Stimulated activated CD8-positive, alpha-beta memory T cell treated with anti-CD3 and anti-CD28 coated beads, Interleukin-15, amount 100 ng/mL, for 1 hour (primary cell): ENCODE data around the gene NACC2.
"Not testable (repeated sequence)": the region's sequence is repeated elsewhere in the genome, so short reads cannot be mapped to it uniquely, and the experiment has no call there.

ENCODE experiments used
- DNase-seq: peaks from one replicate; pipeline ENCODE4 v3.0.0-alpha.2; 2020; ENCODE audit warnings: low read depth

NACC2 gene

DNA sequence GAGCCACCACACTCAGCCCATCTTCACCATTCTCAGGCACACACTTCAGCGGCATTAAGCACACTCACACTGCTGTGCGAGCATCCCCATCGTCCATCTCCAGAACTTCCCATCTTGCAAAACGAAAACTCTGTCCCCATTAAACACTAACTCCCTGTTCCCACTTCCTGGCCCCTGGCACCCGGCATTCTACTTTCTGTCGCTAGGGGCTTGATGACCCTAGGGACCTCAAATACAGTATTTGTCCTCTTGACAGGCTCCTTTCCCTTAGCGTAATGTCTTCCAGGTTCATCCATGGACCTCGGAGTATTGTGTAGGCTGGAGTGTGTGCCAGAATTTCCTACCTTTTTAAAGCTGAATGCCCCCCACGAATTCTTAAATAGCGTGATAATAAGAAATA is 119.3 kb downstream of the NACC2 start:
- no peak for DNase-seq

DNA sequence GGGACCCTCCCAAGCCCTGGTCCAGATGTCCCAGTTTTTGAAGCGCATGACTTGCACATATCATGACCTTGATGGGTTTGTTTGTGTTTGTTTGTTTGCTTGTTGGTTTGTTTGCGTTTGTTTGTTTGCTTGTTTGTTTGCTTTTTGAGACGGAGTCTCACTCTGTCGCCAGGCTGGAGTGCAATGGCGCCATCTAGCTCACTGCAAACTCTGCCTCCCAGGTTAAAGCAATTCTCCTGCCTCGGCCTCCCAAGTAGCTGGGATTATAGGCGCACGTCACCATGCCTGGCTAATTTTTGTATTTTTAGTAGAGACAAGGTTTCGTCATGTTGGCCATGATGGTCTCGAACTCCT is 120.9 kb downstream of the NACC2 start:
- DNase-seq: no peak

DNA sequence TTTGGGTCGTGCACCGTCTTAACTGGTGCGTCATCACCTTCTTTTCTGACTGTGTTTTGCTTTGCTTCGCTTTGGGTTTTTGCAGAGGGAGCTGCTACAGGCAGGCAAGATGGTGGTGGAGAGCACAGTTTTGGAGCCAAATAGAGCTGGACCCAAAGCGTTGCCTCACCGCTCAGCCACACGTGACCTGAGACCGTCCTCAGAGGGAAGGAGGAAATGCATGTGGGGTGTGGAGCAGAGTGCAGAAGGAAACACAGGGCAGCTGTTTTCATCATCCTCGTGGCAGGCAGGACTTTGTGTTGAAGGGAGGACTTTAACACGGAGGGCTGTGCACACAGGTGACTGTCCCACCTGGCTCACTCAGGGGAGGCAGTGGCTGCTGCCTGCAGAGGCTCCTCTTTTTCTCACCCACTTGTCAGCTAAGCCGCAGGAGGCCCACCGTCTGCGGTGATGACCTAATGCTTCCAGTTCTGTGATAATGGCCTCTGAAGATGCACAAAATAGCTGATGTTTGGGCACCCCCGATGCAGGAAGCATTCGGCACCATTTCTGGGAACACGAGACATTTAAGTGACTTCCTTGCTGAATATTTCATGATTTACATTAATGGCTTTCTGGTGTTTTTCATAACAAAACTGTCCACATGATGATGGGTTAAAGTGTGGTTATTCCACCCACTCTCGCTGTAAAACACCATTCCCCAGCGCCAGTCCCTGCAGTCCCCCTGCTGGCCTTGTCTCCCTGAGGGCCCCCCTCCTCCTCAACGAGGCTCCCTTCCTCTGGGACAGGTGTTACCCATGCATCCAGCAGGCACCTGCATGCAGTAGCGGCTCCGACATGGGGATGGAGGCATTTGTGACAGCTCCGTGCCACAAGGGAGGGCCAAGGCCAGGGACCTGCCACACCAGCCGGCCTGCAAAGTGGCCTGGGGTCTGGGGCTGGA is 121.5 kb downstream of the NACC2 start:
- DNase-seq: no peak

DNA sequence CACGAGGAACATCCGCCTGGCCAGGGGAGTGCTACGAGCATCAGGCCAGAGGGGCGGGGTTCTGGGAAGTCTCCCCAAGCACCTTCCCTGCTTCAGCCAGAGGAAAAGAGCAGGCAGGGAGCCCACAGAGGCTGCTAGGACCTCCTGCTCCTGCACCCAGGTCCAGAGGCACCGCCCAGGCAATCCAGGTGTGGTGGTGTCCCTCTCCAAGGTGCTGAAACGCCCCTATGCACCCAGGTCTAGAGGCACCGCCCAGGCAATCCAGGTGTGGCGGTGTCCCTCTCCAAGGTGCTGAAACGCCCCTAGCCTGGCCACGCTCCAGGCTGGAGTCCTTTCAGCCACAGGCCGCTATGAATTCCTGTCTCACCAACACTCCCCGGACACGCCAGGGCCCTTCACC is 123.2 kb downstream of the NACC2 start:
- DNase-seq: no peak

DNA sequence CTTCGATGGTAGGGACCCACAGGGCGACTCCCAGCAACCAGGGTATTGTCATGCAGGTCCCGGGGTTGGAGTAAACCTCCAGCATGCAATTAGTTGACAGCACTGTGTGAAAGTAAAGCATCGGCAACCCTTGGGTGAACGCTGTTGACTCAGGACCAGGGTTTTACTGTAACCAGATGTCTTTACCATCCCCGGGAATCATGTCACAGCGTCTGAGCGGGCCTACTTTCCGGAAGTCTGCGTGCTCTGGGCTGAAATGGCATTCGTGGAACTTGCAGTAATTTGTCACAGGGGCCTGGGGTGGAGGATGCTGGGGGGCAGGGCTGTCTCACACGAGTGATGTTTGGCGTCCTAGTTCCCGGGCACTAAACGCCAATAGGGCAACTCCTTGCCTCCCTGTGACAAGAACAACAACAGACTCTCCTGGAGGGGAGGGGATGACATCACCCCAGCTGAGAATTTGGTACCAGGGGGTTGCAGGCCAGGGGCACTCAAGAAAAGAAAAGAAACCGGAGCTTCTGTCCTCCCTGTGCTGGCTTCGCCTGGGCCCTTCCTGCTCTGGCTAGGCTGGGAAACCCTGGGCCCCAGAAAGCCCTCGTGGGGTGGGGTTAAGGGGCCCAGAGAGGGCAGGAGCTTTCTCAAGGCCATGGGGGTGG is 123.8 kb downstream of the NACC2 start:
- no peak for DNase-seq

DNA sequence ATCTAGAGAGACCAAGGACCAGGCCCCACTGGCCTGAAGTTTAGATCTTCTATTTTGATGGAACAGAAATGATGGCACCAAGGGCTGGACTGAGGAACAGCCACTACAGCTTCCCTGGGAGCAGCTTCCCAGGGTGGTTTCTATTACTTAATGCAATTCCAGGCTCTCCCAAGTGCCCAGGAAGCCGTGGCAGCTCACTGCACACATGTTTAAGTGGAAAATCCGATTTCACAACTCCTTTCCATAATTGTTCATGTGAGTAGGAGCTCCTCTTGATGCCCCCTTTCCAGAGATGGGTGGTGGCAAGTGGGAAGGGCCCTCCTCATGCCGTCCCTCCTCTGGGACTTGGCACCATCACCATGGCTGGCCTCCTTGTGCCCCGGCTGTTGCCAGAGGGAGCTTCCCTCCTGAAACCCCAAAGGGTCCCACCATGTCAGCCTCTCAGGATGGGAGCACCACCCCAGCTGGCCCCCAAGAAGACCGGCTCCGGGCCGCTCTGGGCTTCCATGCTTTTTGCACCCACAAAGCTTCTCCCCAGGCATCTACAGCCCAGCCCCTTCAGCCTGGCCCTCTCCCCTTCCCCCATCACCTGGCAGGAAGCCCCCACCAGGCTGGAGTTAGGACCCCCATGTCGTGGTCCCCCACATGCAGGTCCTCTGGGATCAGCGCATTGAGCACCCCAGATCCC is 124.8 kb downstream of the NACC2 start:
- DNase-seq: no peak

DNA sequence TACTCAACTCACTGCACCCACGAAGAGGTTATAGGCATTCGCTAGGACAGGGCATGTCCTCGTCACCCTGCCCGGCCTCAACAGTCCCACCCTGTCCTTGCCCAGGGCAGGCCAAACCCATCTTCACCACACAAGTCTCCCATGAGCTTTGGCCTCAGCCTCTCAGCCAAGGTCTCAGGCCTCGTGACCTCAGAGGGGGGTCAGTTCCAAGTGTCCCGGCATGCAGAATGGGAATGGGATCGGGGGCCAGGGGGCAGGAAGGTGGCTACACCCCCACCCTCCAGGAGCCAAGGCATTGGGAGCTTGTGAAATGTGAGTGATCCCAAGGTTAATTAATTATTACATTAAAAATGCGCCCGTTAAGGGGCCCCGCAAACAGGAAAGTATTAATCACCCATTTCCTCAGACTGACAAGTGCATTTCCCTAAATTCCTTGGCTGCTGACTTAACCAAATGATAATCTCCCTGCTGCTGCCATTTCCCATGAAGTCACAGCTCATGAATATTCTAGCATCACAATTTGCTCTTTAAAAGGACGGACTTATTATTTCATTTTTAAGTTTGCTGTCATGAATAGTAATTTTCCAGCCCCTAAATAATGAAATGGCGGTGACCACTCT is 125.9 kb downstream of the NACC2 start:
- DNase-seq: no peak

DNA sequence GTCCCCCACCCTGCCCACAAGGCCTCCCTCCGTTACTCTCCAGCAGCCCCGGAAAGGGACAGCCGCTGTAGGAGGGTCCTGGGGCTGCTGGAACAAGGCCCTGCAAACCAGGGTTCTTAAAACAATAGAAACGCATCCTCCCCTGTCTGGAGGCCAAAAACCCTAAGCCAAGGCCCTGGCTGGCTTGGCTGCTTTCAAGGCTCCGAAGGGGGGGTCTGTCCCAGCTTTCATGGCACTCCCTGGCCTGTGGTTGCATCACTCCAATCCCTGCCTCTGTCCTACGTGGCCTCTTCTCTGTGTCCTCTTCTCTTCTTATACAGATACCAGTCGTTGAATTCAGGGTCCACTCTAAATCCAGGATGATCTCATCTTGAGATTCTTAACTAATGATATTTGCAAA is 126.5 kb downstream of the NACC2 start:
- DNase-seq: no peak

DNA sequence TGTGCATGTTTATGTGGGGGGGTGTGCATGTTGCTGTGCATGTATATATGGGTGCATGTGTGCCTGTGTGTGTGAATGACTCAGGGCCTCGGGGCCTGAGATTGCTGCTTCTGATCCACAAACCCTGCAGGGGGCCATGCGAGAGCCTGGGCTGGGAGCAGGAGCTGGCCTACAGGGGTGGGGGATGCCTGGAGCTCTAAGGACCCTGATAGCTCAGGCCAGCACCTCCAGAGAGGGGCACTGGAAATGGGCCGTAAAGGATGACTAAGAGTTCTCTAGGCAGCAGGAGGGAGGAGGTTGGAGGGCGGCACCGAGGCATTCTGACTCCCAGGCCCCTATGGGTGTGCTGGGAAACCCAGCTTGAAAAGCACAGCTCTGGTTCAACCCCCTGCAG is 127.0 kb downstream of the NACC2 start:
- DNase-seq: no peak

DNA sequence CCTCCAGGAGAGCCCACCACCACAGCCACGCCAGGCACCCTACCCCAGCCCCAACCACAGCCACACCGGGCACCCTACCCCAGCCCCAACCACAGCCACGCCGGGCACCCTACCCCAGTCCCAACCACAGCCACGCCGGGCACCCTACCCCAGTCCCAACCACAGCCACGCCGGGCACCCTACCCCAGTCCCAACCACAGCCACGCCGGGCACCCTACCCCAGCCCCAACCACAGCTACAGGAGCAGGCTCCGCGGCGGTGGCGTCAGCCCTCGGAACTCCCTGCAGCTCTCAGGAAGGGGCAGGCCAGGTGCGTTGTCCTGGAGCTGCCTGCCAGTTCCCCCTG is 128.2 kb downstream of the NACC2 start:
- DNase-seq: not testable (repeated sequence)

DNA sequence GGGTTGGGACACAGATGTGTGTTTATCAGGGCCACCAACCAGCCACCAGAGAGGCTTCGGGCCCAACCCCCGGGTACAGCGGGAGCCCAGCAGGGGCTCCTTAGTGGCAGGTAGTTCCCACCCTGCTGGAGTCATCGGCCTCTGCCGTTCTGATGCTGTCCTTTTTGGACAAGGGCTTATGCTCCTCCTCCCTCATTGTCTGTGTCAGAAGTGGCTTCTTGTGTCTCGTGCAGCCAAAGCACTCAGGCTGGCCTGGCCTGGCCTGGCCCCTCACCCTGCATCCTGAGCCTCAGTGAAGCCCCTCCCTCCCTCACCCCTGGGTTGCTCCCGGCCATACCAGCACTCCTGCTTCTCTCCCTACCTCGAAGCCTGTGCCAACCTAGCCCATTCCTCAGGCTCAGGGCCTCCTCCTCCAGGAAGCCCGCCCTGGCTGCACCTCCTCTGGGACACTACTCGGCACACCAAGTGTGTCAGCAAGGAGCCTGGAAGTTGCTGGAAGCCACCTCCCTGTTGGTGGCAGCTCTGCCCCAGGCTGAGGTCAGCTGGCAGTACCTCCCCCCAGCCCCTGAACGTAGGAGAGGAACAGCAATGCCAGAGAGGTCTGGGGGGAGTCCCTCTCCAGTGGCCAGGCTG is 129.8 kb downstream of the NACC2 start:
- no peak for DNase-seq

DNA sequence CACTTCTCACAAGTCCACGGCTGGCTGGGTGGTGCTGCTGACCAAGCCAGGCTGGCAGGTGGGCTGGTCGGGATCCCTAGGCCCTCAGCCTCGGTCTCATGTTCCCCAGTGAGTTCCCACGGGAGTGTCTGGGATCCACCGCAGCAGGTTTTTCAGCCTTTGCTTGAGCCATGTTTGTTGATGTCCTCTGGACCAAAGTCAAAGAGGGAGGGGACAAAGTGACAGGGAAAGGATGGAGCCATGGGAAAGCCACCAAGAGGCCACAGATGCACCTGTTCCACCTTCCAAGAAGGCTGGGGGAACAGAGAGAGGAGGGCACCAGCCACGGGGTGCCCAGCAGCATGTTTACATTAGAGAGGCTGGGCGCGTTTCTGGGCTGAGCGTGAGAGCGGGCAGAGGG is 131.2 kb downstream of the NACC2 start:
- no peak for DNase-seq

DNA sequence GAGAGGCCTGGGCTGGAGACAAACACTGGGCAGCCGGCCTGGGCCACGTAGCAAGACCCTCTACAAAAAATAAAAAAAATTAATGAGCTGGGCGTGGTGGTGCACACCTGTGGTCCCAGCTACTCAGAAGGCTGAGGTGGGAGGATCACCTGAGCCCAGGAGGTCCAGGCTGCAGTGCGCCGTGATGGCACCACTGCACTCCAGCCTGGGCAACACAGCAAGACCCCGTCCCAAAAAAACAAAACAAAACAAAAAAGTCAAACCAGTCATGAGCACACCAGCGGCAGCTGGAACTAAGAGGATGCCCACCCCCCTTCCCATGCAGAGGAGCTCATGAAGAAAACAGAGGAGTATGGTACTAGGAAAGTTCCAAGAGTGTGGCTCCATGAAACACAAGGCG is 131.8 kb downstream of the NACC2 start:
- DNase-seq: no peak

DNA sequence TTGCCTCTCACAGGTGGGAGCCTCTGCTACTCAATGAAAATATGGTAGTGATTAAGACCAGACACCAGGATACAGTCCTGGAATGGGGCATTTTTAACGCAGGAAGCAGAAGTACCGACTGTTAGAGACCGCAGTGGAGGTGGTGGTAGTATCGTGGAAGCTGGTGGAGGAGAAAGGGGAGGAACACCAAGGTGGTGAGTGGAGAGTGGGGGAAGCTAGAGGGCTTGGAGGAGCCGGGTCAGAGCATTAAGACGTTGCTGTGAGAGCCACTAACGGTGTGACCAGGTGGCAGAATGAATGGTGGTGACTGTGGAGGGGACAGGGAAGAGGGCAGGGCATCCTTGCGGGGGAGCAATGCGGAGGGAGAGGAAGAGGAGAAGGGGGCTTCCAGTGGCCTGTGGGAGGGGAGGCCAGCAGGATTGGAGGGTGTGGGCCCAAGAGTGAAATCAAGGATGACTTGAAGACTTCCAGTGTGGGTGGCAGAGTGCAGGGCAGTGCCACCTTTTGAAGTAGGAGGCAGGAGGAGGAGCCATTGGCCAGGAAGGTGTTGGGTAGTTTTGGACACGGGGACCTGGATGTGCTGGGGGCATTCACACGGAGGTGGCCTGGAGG is 132.3 kb downstream of the NACC2 start:
- DNase-seq: no peak

DNA sequence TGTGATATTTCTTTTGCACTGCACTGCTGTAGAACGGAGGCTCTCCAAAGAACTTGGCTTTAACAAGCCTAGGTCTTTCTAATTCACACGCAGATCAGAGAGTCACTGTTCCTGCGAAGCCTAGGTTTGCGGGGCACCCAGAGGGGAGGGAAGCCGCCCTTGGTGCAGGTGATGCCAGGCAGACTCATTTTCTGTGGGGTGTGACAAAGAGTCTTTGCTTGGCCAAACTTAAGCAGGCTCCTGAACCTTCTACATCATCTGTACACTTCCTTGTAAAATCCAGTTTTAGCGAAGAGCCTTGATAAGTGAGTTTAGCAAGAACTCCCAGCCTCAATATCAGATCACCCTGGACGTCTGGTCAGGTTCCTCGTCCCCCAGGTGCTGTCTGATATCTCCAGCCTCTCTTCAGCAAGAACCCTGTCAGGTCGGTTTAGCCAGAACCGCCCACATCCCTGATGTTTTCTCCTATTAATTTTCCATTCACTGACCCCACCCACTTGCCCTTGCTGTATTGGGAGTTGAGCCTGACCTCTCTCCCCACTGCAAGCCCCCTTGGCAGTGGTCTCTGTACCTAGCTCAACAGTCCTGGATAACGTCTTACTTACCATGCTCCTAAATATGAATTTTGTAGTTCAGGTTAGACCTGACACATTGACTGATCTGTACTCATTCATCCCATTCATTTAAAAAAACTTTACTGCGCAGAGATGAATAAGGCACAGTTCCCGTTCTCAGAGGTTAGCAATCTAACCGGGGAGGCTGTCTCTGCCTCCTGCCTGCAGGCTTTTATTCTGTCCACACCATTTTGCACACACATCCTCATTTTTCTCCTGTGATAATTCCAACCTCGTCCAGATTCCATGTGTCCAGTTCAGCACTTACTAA is 133.0 kb downstream of the NACC2 start:
- DNase-seq: no peak

DNA sequence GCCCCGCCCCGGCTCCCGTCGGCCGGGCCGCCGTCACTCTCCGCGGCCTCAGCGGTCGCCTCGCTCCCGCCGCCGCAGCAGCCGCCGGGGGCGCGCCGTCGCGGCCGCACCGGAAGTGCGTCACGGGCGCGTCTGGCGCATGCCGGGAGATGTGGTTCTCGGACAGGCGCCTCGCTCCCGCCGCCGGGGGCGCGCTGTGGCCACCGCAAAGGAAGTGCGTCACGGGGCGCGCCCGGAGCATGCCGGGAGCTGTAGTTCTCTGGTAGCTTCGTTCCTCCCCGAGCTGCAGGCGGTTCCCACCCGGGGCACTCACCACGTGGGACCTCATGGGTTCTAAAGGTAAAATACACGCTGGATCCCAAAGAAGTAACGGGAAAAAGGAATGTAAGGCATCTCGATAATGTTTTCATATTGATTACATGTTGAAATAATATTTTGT is 133.8 kb downstream of the NACC2 start, which contains the start of gene UBAC1:
TSS of gene UBAC1 (minus strand) at position 97 of the 439 bp plus-strand sequence. CDS start 211 bp downstream, outside the sequence.
- DNase-seq: peak; percentile 86

DNA sequence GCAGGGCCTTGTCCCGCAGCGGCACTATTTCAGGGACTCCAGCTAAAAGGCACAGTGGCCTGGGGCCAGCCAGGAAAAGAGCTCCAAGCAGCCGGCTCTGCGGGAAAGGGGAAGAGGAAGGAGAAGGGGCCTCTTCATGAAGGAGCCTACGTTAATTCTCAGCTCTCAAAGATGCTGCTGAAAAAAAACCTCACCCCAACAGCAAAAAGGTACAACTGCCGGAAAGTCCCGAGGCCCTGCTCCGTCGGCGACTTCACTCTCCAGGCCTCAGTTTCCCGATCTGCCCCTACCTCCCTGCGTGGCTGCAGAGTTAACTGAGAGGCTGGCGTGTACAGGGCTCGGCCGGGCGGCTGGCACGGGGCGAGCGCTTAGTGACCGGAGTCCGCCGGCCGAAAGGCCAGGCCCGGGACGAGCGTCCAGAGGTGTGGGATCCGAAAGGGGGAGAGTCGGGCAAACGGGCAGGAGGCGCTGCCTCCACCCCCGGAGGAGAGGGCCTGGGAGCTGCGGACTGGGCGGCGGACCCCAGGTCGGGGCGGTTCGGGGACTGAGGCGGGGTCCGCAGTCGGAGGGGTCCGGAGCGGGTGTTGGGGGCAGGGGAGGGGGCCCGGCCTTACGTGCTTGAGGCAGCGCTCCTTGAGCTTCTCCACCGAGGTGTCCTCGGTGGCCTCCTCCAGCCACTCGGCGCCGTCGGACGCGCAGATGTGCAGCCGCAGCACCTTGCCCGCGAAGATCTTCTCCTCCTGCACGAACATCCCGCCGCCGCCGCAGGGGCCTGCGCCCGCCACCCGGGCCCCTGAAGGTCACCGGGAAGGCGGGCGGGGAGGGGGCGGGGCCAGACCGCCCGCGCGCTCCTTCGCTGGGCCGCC is 134.4 kb downstream of the NACC2 start:
- no peak for DNase-seq

DNA sequence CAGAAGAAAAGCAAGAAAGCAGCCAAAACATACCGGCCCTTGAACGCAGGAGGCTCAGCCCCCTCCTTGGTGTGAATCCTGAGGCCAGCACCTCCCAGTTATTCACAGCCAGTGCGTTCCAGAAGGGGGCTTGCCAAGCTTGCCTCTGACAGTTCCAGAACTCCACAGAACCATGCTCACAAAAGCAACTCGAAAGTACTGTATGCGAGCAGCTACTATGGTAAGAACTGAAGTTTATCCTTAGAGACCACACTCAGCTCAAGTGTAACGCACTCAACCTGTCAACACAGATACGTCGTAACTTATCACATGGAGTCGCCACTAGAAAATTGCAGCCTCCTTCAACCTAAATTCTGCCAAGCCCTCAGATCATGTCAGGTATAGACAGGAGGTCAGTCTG is 135.3 kb downstream of the NACC2 start:
- no peak for DNase-seq

DNA sequence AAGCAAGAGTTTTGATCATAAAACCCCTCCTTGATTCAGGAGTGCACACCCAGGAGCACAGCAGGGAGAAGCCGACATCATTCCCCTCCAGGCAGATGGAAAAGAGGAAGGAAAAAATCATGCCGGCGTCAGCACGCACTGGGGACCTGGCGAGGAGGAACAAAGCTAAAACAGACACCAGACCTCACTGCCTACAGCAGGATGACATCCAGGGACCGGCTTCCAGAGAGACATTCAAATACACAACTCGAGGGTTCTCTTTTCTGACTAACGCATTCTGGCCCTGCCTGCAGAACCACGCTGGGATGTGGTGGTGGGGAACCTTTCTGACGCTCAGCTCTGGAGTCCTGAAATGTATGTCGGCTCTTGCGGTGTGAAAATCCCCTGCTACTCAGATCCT is 136.6 kb downstream of the NACC2 start:
- no peak for DNase-seq

DNA sequence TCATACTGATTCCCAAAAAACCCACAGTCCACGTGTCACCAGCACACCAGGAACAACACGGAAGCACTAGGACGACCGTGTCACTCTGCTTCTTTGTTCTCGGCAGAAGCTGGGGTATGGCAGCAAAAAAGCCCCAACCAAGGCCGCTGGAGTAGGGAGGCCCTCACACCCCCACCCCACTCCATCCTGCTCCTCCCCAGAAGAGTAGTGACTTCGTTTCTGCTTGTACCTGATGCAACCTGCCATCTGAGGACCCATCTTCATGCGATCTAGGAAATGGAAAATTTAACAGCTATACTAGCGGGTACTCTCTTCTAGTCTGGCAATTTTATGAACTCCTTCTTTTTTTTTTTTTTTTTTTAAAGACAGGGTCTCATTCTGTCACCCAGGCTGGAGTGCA is 137.7 kb downstream of the NACC2 start:
- DNase-seq: no peak
